ENCODE measurements around the gene PLEKHM2. TPM values are rescaled to one million over a fixed set of nuclear protein-coding genes. Genes with fewer than 3 reads are reported as not detected.

PLEKHM2 gene
- total RNA-seq, 1 donor from 2014 or later = 80.4 TPM

DNA sequence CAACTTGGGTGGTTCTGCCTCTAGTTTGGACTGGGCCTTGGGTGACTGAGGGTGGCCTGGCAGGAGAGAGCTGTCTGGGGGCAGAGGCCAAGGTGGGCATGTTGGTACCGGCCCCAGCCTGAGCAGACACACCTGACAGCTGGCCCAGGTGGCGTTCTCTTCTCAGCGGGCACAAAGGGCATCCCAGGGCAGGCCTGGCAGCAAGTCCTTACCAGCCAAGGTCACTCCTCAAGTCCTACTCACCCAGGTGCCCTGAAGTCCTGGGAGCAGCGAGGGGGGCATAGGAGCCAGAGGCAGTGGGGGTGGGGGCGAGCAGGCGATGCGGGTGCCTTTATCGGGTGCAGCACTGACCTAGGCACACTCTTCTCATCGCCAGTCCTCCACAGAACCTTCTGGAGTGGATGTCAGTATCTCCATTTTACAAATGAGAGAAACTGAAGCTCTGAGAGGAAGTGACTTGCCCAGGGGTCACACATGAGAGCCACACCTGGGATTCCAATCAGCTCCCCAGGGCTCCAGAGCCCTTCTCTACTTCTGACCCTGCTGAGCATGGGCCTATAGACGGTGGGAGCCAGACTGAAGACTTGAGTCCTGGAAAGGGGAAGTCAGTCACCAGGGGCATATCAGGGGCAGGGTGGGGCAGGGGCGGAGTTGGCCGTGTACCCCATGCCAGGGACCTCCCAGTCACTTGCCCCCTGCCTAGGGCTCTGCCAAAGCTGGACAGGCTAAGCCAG lies 51.4 kb downstream of the PLEKHM2 start:
- H3K4me1 ChIP-seq = peaks cover 18% of the 10 kb centered on the region
- H3K4me3 ChIP-seq = no peak overlapping the region
- no peaks in the 10 kb centered on the region for H3K27me3 ChIP-seq (ENCODE audit: low read depth)
- peak; percentile 36 for ATAC-seq
- TF ChIP-seq, protein P1, sequence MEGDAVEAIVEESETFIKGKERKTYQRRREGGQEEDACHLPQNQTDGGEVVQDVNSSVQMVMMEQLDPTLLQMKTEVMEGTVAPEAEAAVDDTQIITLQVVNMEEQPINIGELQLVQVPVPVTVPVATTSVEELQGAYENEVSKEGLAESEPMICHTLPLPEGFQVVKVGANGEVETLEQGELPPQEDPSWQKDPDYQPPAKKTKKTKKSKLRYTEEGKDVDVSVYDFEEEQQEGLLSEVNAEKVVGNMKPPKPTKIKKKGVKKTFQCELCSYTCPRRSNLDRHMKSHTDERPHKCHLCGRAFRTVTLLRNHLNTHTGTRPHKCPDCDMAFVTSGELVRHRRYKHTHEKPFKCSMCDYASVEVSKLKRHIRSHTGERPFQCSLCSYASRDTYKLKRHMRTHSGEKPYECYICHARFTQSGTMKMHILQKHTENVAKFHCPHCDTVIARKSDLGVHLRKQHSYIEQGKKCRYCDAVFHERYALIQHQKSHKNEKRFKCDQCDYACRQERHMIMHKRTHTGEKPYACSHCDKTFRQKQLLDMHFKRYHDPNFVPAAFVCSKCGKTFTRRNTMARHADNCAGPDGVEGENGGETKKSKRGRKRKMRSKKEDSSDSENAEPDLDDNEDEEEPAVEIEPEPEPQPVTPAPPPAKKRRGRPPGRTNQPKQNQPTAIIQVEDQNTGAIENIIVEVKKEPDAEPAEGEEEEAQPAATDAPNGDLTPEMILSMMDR (IDR thresholded peaks at IDR 0.05) = no peak
- intact Hi-C loops (cut with DNase I) = no loop called here
- DNase-seq = peak; percentile 51
- H3K36me3 ChIP-seq = peaks cover 46% of the 10 kb centered on the region
- peak overlapping the region; percentile 53 for H3K27ac ChIP-seq
- H3K9me3 ChIP-seq = no peaks in the 10 kb centered on the region

DNA sequence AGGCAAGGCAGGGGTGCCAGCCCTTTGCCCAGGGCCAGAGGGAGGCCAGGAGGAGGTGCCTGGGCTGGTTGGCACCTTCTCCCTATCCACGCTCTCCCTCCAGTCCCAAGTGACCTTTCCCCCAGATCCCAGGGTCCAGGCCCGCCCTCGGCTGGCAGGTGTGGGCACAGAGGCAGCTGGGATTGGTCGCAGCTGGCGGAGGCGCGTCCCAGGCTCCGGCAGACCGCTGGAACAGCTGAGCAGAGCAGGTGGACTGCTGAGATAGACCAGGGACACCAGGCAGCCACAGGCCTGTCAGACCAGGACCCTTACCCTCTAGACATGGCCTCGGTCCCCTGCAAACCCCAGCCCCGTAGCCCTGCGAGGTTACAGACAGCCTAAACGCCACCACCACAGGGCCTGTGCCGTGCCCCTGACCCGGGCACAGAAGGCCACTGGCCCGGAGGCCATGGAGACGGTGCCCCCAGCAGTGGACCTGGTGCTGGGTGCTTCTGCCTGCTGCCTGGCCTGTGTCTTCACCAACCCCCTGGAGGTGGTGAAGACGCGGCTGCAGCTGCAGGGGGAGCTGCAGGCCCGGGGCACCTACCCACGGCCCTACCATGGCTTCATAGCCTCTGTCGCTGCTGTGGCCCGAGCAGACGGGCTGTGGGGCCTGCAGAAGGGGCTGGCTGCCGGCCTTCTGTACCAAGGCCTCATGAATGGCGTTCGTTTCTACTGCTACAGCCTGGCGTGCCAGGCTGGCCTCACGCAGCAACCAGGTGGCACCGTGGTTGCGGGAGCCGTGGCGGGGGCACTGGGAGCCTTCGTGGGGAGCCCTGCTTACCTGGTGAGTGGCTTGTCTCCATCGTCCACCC lies 52.1 kb downstream of the PLEKHM2 start, which contains the start of gene SLC25A34:
TSS of gene SLC25A34 (plus strand) at position 221 of the 854 bp plus-strand sequence. CDS start at position 449, 228 bp downstream.
- peak; percentile 86 for DNase-seq
- peaks cover 38% of the 10 kb centered on the region for H3K36me3 ChIP-seq
- peaks cover 18% of the 10 kb centered on the region for H3K4me1 ChIP-seq
- H3K4me3 ChIP-seq = no peak within 1 kb of the TSS
- H3K27me3 ChIP-seq (ENCODE audit: low read depth) = no peaks in the 10 kb centered on the region
- no peaks in the 10 kb centered on the region for H3K9me3 ChIP-seq
- intact Hi-C loops (cut with DNase I) = no loop called here
- ATAC-seq = peak; percentile 86 to 88
- peak within 1 kb of the TSS; percentile 53 for H3K27ac ChIP-seq
- TF ChIP-seq, protein P1 (IDR thresholded peaks at IDR 0.05) = no peak

DNA sequence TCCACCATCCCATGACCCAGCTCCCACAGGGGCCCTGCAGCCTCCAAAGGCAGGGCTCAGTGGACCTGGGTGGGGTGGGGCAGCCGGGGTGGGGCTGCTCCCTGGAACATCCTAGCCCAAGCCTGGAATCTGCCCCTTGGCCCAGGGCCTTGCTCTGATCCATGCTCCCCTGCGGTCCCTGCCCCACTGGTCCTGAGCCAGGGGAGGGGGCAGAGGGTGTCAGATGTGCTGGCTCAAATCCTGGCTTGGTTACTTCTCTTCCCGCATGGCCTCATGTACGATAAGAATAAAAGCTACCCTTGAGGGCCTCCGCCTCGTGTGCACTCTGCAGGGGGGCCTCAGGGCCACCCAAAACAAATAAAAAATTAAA lies 52.8 kb downstream of the PLEKHM2 start:
- intact Hi-C loops (cut with DNase I) = no loop called here
- no peak overlapping the region for H3K4me3 ChIP-seq
- no peaks in the 10 kb centered on the region for H3K27me3 ChIP-seq (ENCODE audit: low read depth)
- no peaks in the 10 kb centered on the region for H3K9me3 ChIP-seq
- no peak for ATAC-seq
- peaks cover 18% of the 10 kb centered on the region for H3K4me1 ChIP-seq
- DNase-seq = peak; percentile 48
- H3K36me3 ChIP-seq = peaks cover 32% of the 10 kb centered on the region
- H3K27ac ChIP-seq = no peak overlapping the region
- TF ChIP-seq, protein P1 (IDR thresholded peaks at IDR 0.05) = no peak

DNA sequence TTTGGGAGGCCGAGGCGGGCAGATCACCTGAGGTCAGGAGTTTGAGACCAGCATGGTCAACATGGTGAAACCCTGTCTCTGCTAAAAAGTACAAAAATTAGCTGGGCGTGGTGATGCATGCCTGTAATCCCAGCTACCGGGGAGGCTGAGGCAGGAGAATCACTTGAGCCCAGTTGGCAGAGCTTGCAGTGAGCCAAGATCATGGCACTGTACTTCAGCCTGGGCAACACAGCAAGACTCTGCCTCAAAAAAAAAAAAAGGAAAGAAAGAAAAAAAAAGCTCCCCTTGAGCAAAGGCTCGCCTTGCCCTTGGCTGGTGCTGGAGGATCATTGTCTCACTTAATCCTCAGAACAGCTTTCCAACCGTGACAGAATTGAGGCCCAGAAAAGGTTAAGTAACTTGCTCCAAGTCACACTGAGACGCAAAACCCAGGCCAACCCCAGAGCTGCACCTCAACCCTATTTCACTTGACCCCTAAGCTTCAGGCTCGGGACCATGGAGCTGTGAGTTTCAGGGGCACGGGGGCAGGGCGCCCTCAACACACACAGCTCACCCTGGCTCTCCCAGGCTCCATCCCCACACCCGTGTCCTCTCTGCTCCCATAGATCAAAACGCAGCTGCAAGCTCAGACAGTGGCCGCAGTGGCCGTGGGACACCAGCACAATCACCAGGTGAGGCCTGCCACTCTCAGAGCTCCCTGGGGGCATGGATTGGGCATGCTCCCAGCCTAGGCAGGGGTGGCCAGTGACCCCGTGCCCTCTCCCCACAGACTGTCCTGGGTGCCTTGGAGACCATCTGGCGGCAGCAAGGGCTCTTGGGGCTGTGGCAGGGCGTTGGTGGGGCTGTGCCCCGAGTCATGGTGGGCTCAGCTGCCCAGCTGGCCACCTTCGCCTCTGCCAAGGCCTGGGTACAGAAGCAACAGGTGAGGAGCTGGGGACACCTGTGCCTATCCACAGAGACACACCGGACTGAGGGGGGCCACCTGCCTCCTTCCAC lies 53.5 kb downstream of the PLEKHM2 start:
- DNase-seq = no peak

More for the DNA sequence above, 53.5 kb downstream of the PLEKHM2 start:
- TF ChIP-seq, protein P1 (IDR thresholded peaks at IDR 0.05) = no peak
- Histone ChIP-seq H3K4me1 (peaks cover 18% of the 10 kb centered on the region), H3K9me3 (no peaks in the 10 kb centered on the region), H3K27me3 (ENCODE audit: low read depth) (no peaks in the 10 kb centered on the region), H3K4me3 (no peak overlapping the region), H3K36me3 (peaks cover 24% of the 10 kb centered on the region), H3K27ac (no peak overlapping the region)
- intact Hi-C loops (cut with DNase I) = no loop called here
- ATAC-seq = no peak
